Epithelial cell of esophagus (primary cell): ENCODE results near the gene CCDC9.
A peak's percentile ranks its signal among the peaks of the same experiment; 100 is the strongest.

ENCODE experiments used
- DNase-seq: peaks from one replicate; pipeline ENCODE4 v3.0.0; 2010; ENCODE audit warnings: low read depth
- H3K4me3 ChIP-seq: 2 replicates; pipeline ENCODE4 v1.5.1; 2011; ENCODE audit warnings: mild to moderate bottlenecking, low read length, control low read depth
- CTCF ChIP-seq: IDR thresholded peaks from 2 replicates; pipeline ENCODE4 v1.5.1; 2011; ENCODE audit warnings: low read depth, mild to moderate bottlenecking, low read length, control low read depth, inconsistent platforms; ENCODE audit not compliant: insufficient read depth; ENCODE audit errors: missing control alignments

CCDC9 gene

GRCh38 chr19:47306303-47306702 lies 50.0 kb downstream of the CCDC9 start:
- no peak overlapping the region for H3K4me3 ChIP-seq

GRCh38 chr19:47309038-47309437 lies 52.7 kb downstream of the CCDC9 start:
- TF ChIP-seq CTCF = no peak
- no peak overlapping the region for H3K4me3 ChIP-seq
- no peak for DNase-seq

More at GRCh38 chr19:47306303-47306702, 50.0 kb downstream of the CCDC9 start:
- DNase-seq = no peak
- TF ChIP-seq CTCF = no peak

DNA sequence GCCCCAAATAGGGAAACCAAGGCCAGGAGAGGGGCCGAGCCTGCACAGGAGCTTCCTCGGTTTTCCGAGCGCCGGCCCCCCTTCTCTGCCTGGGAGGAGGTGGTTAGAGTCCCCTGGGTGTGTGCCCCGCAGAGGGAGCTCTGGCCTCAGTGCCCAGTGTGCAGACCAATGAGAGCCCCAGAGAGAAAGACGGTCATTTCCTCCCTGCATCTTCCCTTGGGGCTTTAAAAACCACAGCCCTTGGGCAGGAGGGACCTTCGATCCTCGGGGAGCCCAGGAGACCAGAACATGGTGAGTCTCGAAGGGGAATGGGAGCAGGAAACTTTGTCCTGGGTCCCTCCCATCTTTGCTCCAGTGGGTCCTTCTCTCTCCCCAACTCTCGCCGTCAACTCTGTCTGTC lies 53.3 kb downstream of the CCDC9 start, which contains the start of gene C5AR1:
C5AR1 (plus strand) TSS at position 254 of the 400 bp plus-strand sequence; CDS start at position 289, 35 bp downstream.
- no peak for TF ChIP-seq CTCF
- no peak for DNase-seq
- H3K4me3 ChIP-seq = no peak within 1 kb of the TSS

DNA sequence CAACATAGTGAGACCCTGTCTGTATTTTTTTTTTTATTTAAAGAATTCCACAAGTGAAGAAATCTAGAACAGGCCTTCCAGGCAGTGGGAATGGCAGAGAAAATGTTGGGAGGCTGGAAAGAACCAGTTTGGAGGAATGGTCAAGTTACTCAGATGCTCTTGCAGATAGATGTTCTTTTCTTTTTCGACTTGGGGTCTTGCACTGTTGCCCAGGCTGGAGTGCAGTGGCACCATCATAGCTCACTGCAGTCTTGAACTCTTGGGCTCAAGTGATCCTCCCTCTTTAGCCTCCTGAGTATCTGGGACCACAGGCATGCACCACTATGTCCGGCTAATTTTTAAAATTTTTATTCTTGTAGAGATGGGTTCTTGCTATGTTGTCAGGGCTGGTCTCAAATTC lies 54.0 kb downstream of the CCDC9 start:
- H3K4me3 ChIP-seq = no peak overlapping the region
- no peak for DNase-seq
- TF ChIP-seq CTCF = no peak

- no peak overlapping the region for H3K4me3 ChIP-seq
- DNase-seq = peak; percentile 78
- no peak for TF ChIP-seq CTCF
Measured at GRCh38 chr19:47310819-47311218, 54.5 kb downstream of the CCDC9 start.

- TF ChIP-seq CTCF = no peak
- H3K4me3 ChIP-seq = no peak overlapping the region
- DNase-seq = no peak
Measured at GRCh38 chr19:47312366-47313006, 56.2 kb downstream of the CCDC9 start.

DNA sequence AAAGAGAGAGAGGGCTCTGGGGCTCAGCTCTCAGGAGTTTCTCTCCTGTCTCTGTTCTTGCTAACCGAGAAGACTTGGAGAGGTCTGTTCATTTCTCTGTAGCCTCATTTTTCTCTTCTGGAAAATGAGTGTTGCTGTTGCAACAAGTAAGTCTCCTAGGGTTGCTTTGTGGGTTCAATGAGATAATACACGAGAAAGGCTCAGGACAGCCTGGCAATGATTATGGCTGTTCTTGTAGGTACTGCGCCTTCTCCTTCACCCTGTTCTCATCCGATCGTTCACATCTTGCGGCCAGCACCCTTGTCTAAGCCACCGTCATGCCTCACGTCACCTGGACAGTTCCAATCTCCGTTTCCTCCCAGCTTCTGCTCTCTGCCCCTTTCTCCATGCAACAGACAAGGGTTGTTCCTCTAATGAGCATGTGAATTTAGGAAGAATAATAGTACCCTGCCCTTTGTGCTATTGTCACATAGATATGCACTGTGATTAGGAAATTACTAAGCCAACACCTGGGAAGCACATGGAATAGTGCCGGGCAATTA lies 57.5 kb downstream of the CCDC9 start:
- TF ChIP-seq CTCF = no peak
- no peak for DNase-seq
- H3K4me3 ChIP-seq = no peak overlapping the region
